Progenitor cell of endocrine pancreas (in vitro differentiated cells): ENCODE results near the gene PGGHG. TPM values are rescaled to one million over a fixed set of nuclear protein-coding genes. Genes with fewer than 3 reads are reported as not detected.

Experiments
- DNase-seq: peaks from one replicate; pipeline ENCODE4 v3.0.0; 2021; ENCODE audit warnings: low spot score; ENCODE audit not compliant: unreplicated experiment
- H3K27ac Mint-ChIP-seq: 2 replicates; pipeline ENCODE4 v1.8.0; 2021; ENCODE audit warnings: mild to moderate bottlenecking, moderate library complexity, mixed read lengths
- H3K27me3 Mint-ChIP-seq: 2 replicates; pipeline ENCODE4 v1.8.0; 2021; ENCODE audit warnings: mixed read lengths
- H3K36me3 Mint-ChIP-seq: 2 replicates; pipeline ENCODE4 v1.8.0; 2022; ENCODE audit warnings: mixed read lengths; ENCODE audit not compliant: insufficient read depth
- H3K4me1 Mint-ChIP-seq: 2 replicates; pipeline ENCODE4 v1.8.0; 2021; ENCODE audit warnings: low read depth, mixed read lengths
- H3K4me3 Mint-ChIP-seq: 2 replicates; pipeline ENCODE4 v1.8.0; 2021; ENCODE audit warnings: low read depth, mild to moderate bottlenecking, moderate library complexity, mixed read lengths
- H3K9me3 Mint-ChIP-seq: 2 replicates; pipeline ENCODE4 v1.8.0; 2021; ENCODE audit warnings: low read depth, mixed read lengths
- total RNA-seq: library from RNA; stranded (reverse); gene quantifications from 2 replicates; pipeline ENCODE4 v1.2.1, GENCODE V29; 2021
- TF ChIP-seq, protein P1 (sequence below): fragments of 200-600 bp; sonication (generic); IDR thresholded peaks from one replicate; pipeline ENCODE4 v1.5.0; 2021; ENCODE audit warnings: antibody characterized with exemption, mild to moderate bottlenecking; ENCODE audit not compliant: unreplicated experiment

Gene PGGHG
- total RNA-seq, 1 donor from 2014 or later = 67.0 TPM

DNA sequence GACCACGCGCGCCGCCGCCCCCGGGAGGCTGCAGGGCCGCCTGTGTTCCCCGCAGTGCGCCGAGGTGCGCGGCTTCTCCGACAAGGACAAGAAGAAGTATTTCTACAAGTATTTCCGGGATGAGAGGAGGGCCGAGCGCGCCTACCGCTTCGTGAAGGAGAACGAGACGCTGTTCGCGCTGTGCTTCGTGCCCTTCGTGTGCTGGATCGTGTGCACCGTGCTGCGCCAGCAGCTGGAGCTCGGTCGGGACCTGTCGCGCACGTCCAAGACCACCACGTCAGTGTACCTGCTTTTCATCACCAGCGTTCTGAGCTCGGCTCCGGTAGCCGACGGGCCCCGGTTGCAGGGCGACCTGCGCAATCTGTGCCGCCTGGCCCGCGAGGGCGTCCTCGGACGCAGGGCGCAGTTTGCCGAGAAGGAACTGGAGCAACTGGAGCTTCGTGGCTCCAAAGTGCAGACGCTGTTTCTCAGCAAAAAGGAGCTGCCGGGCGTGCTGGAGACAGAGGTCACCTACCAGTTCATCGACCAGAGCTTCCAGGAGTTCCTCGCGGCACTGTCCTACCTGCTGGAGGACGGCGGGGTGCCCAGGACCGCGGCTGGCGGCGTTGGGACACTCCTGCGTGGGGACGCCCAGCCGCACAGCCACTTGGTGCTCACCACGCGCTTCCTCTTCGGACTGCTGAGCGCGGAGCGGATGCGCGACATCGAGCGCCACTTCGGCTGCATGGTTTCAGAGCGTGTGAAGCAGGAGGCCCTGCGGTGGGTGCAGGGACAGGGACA lies 8.0 kb upstream of the PGGHG start:
- Mint-ChIP-seq H3K9me3 (peaks cover 8% of the 10 kb centered on the region), H3K36me3 (no peaks in the 10 kb centered on the region), H3K27me3 (peaks cover 30% of the 10 kb centered on the region), H3K4me1 (no peaks in the 10 kb centered on the region), H3K27ac (no peak overlapping the region), H3K4me3 (no peak overlapping the region)
- DNase-seq = no peak
- TF ChIP-seq, protein P1, sequence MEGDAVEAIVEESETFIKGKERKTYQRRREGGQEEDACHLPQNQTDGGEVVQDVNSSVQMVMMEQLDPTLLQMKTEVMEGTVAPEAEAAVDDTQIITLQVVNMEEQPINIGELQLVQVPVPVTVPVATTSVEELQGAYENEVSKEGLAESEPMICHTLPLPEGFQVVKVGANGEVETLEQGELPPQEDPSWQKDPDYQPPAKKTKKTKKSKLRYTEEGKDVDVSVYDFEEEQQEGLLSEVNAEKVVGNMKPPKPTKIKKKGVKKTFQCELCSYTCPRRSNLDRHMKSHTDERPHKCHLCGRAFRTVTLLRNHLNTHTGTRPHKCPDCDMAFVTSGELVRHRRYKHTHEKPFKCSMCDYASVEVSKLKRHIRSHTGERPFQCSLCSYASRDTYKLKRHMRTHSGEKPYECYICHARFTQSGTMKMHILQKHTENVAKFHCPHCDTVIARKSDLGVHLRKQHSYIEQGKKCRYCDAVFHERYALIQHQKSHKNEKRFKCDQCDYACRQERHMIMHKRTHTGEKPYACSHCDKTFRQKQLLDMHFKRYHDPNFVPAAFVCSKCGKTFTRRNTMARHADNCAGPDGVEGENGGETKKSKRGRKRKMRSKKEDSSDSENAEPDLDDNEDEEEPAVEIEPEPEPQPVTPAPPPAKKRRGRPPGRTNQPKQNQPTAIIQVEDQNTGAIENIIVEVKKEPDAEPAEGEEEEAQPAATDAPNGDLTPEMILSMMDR = no peak

DNA sequence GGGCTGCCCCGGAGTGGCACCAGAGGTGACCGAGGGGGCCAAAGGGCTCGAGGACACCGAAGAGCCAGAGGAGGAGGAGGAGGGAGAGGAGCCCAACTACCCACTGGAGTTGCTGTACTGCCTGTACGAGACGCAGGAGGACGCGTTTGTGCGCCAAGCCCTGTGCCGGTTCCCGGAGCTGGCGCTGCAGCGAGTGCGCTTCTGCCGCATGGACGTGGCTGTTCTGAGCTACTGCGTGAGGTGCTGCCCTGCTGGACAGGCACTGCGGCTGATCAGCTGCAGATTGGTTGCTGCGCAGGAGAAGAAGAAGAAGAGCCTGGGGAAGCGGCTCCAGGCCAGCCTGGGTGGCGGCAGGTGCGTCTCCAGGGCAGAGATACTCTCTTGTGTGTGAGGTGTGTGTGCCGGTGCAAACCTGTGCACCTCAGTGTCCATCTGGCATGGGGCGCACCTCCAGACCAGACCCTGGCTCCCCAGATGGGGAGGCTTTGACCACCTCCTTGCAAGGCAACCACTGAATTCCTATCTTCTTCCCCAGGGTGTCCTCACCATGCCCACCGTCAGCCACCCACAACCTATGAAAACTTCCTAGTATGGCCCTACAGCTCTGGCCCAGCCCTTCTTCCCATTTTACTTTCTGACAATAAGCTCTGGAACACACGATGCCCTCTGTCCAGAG lies 7.3 kb upstream of the PGGHG start:
- Mint-ChIP-seq H3K36me3 (no peaks in the 10 kb centered on the region), H3K9me3 (peaks cover 1% of the 10 kb centered on the region), H3K27ac (no peak overlapping the region), H3K4me3 (no peak overlapping the region), H3K27me3 (peaks cover 29% of the 10 kb centered on the region), H3K4me1 (no peaks in the 10 kb centered on the region)
- no peak for DNase-seq
- TF ChIP-seq, protein P1 = no peak

DNA sequence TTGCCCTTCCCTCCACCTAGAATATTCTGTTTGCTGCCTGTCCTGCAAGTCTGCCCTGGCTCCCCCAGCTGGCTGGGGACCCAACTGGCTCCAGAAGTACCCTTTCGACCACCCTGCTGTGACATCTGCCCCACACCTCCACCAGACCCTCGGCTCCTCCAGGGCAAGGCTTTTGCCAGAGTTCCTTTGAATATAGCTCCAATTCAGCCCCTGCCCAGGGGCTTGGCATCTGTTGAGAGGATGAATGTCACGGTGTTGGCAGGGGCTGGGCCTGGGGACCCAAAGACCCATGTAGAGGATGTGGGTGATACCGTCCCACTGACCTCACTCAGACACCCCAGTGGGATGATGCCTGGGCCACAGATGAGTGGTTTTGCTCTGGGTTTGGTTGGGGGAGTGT lies 6.8 kb upstream of the PGGHG start:
- TF ChIP-seq, protein P1 = no peak
- Mint-ChIP-seq H3K4me1 (no peaks in the 10 kb centered on the region), H3K36me3 (no peaks in the 10 kb centered on the region), H3K9me3 (no peaks in the 10 kb centered on the region), H3K27me3 (peaks cover 28% of the 10 kb centered on the region), H3K4me3 (no peak overlapping the region), H3K27ac (no peak overlapping the region)
- DNase-seq = no peak

DNA sequence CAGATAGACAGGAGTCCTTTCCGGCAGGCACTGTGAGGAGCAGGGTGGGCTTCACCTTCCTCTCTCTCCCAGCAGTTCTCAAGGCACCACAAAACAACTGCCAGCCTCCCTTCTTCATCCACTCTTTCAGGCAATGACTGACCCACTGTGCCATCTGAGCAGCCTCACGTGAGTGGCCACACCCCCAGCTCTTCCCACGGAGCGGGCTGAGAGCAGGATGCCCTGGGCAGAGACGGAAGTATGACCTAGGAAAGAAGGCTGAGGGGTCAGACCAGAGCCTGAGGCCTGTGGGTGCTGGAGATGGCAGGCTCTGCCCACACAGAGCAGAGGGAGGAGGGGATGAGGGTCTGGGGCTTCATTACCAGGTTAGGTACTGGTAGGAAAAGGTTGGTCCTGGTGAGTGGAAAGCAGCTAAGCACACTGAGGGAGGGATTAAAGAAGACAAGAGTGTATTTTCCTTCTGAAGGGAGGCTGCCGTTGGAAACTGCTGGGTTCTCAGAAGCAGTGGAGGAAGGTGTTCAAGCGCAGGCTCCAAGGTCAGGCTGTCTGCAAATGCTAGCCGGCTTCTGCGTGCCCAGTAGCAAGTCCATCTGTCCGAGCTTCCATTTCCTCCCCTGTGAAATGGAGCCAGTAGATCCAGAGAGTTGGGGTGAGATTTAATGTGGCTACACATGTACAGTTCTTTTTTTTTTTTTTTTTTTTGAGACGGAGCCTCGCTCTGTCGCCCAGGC lies 6.1 kb upstream of the PGGHG start:
- TF ChIP-seq, protein P1 = no peak
- Mint-ChIP-seq H3K4me1 (peaks cover under 1% of the 10 kb centered on the region), H3K4me3 (no peak overlapping the region), H3K27me3 (peaks cover 26% of the 10 kb centered on the region), H3K9me3 (no peaks in the 10 kb centered on the region), H3K36me3 (no peaks in the 10 kb centered on the region), H3K27ac (no peak overlapping the region)
- no peak for DNase-seq

DNA sequence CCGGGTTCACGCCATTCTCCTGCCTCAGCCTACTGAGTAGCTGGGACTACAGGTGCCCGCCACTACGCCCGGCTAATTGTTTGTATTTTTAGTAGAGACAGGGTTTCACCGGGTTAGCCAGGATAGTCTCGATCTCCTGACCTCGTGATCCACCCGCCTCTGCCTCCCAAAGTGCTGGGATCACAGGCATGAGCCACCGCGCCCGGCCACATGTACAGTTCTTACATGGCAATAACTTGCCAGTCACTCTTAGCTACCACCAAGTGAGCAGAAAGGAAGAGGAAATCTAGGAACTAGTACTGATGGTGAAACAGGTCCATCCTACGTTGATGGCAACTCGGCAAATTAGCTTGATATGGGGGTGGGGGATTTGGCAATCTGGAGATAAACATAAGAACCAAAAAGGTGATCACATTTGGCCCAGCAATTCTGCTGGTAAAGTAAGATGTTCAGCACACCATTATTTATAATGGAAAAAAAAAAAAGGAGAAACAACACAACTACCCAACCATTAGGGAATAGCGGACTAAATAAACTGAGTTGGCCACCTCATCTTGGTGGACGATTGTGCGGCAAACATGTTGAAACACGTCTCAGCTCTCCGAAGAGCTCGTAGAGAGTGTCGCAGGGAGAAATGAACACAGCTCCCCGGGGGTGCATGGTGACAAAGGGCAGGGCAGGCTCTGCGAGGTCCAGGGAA lies 5.4 kb upstream of the PGGHG start:
- DNase-seq = no peak
- Mint-ChIP-seq H3K9me3 (no peaks in the 10 kb centered on the region), H3K27me3 (peaks cover 28% of the 10 kb centered on the region), H3K27ac (no peak overlapping the region), H3K4me3 (no peak overlapping the region), H3K36me3 (no peaks in the 10 kb centered on the region), H3K4me1 (peaks cover 2% of the 10 kb centered on the region)
- TF ChIP-seq, protein P1 = no peak
